ENCODE data around the gene SKIC2.
"Not testable (repeated sequence)": the region's sequence is repeated elsewhere in the genome, so short reads cannot be mapped to it uniquely, and the experiment has no call there.

The SKIC2 gene

DNA sequence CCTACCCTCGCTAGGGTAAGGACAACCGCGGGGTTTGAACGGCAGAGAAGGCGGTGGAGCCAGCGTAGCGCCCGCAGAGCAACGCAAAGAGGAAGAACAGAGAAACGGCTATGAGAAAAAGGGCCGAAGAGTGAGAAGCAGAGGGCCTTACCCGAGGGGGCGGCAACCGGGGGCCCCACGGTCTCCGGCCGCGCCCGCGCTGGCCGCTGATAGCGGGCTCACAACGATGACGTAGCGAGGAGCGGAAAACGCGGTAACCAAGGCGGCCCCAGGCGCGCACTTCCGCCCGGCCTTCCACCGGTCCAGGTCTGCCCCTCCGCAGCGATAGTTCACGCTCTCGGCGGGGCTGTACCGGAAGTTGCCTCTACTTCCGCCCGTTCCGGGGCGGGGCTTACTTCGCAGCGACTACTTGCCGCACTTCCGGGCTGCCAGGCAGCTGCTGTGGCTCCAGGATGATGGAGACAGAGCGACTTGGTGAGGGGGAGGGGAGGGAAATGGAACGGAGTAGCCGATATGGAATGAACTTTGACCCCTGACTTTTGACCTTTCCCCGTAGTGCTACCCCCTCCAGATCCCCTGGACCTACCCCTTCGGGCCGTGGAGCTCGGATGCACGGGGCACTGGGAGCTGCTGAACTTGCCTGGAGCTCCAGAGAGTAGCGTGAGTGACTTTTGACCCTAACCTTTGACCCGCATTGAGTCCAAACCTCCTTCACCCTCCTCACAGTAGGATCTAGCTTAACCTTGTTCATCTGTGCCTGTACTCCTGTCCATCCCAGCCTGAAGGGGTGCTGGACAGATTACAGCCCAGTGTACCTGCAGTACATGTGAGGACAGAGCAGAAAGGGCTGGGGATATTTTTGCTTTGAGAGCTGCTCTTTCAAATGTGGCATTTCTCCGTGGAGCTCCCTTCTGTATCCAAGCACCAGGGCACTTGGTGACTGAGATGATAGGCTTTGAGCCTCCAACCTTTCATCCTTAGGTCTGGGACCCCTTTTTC lies at the start of gene SKIC2, which contains the start of gene NELFE:
Gene SKIC2, plus strand, starts transcription at position 435 of the 999 bp plus-strand sequence. Its CDS starts 18 bp downstream, at position 453.
Gene NELFE, minus strand, starts transcription at position 231 of the 999 bp plus-strand sequence. CDS start 525 bp downstream, outside the sequence.
- DNase-seq (ENCODE audit: low read depth in 2 of 2): peak; percentile 95 to 98

DNA sequence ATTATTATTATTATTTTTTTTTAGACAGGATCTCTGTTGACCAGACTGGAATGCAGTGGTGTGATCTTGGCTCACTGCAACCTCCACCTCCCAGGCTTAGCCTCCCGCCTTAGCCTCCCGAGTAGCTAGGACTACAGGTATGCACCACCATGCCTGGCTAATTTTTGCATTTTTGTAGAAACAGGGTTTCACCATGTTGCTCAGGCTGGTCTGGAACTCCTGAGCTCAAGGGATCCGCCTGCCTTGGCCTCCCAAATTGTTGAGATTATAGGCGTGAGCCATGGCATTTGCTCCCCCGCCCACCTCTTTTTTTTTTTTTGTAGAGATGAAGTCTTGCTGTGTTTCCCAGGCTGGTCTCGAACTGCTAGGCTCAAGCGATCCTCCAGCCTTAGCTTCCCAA lies 49.7 kb upstream of the SKIC2 start:
- DNase-seq (ENCODE audit: low read depth in 2 of 2): not testable (repeated sequence)

DNA sequence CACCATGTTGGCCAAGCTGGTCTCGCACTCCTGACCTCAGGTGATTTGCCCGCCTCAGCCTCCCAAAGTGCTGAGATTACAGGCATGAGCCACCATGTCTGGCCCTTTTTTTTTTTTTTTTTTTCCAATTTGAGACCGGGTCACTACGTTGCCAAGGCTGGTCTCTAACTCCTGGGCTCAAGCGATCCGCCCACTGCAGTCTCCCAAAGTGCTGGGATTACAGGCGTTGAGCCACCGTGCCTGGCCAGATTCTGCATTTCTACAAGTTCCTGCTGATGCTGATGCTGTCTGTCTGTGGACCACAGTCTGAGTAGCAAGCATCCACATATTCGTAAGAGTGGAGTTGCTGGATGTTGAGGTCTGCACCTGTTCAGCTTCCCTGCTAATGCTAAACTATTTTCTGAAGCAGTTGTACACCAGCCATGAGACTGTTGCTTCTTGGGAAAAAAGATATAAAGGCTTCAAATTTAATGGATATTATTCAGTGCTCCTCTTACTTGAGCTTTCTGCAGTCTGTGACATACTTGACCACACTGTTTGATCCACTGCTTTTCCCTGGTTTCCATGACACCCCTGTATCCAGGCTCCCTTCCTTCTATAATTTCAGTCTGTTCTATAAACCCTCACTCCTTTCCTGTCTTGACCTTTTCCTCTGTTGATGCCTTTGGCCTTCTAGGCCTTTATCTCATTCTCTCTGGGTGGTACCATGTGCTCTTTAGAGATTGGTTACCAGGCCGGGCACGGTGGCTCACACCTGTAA lies 47.0 kb upstream of the SKIC2 start:
- no peak for DNase-seq (ENCODE audit: low read depth in 2 of 2)

DNA sequence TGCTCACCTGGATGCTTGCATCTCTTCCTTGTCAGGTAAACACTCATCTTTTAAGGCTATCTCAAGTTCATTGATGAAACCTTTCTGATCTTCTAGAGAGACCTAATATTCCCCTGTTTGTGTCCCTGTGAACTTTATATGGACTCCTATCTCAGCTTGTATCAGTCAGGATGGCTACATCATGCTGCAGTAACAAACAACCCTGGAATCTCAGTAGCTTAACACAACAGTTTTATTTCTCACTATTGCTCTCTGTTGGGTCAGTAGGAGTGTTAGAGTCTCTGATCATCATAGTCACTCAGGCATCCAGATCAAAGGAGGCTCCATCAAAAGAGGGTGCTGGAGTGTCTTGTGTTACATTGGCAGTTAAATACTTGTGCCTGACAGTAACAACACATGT lies 43.6 kb upstream of the SKIC2 start:
- DNase-seq (ENCODE audit: low read depth in 2 of 2): no peak

DNA sequence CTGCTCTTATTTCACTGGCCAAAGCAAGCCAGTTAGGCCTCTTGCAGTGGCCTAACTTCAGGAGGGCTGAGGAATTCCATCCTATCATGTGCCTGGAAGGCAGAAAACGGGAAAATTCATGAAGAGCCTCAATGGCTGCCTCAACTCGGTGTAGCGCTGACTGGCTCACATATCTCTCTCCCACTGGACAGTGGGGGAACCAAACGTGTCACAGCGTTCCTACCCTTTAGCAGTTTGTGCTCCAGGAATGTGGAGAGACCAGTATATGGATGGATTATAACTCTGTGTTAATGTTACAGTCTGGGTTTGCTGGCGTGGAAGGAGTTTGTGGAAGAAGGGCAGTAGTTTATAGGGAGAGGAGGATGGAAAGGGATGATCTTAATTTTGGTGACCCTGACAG lies 43.2 kb upstream of the SKIC2 start:
- no peak for DNase-seq (ENCODE audit: low read depth in 2 of 2)

DNA sequence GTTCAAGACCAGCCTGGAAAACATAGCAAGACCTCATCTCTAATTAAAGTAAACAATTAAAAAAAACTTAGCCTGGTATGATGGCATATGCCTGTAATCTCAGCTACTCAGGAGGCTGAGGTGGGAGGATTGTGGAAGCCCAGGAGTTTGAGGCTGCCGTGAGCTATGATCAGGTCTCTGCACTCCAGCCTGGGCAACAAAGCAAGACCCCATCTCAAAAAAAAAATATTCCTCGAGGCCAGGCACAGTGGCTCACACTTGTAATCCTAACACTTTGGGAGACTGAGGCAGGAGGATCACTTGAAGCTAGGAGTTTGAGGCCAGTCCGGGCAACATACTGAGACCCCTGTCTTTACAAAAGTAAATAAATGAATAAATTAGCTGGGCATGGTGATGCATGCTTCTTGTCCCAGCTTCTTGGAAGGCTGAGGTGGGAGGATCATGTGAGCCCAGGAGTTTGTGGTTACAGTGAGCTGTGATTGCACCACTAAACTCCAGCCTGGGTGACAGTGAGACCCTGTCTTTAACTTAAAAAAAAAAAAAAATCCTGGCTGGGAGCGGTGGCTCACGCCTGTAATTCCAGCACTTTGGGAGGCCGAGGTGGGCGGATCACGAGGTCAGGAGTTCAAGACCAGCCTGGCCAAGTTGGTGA lies 40.8 kb upstream of the SKIC2 start:
- DNase-seq (ENCODE audit: low read depth in 2 of 2): no peak

DNA sequence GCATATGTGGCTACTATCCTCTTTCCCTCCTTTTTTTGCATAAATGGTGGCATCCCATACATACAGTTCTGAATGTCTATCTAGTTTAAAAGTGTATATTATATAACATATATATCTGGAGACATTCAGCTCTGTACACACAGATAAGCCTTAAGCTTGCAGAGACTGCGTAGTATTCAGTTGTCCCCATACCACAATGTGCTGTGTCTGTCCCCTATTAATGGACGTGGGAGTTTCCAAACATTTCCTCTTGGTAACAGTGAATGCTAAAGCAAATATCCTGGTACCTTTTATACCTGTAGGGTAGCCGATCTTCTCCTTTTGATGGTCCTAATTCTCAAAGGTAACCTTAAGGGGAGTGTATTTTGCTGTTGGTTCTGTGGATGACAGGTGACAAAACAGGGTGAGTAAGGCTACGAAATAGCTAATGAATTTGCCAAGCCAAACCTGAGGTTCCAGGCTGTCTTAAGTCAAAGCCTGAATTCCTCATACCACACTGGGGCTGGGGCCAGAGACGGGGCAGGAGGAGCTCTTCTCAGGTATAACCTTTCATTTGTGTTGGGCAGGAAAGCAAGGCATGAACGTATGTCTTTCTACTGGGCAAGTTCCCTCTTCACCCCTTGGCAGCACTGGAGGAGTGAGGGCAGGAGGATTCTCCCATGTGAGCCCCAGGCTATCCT lies 39.2 kb upstream of the SKIC2 start:
- no peak for DNase-seq (ENCODE audit: low read depth in 2 of 2)

DNA sequence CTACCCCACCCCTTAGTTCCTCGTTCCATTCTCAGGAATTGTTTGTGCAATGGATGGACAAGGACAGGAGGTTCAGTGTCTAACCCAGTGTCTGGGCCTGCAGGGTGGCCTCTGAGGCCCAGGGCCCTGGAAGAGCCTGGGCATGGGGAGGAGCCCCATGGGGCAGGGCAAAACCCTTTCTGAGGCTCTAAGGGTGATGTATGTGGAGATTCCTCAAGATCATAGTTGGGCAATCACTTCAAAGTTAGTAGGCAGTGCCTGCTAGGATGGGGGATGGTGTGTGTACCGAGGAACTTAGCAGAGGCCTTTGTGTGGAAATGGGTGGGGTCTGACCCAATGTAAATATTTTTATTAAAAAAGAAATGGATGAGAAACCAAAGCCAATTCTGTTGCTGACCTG lies 38.2 kb upstream of the SKIC2 start:
- DNase-seq (ENCODE audit: low read depth in 2 of 2): no peak

DNA sequence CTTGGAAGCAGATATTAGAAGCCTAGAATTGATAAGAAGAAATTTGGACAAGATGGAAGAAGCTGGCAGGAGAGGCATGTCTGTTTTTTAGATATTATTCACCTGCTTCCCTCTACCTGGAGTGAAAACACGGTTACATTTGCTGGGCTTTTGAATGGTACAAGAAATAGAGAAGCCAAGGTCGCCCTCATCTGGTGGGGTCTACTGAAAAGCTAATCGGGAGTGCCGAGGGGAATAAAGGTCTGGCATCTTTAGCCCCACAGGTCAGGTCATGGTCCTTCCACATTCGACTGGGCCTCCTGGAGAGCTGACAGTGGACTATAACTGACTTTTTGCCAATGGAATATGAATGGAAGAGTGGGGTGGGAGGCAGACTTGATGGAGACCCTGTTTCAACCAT lies 36.0 kb upstream of the SKIC2 start:
- DNase-seq (ENCODE audit: low read depth in 2 of 2): no peak

DNA sequence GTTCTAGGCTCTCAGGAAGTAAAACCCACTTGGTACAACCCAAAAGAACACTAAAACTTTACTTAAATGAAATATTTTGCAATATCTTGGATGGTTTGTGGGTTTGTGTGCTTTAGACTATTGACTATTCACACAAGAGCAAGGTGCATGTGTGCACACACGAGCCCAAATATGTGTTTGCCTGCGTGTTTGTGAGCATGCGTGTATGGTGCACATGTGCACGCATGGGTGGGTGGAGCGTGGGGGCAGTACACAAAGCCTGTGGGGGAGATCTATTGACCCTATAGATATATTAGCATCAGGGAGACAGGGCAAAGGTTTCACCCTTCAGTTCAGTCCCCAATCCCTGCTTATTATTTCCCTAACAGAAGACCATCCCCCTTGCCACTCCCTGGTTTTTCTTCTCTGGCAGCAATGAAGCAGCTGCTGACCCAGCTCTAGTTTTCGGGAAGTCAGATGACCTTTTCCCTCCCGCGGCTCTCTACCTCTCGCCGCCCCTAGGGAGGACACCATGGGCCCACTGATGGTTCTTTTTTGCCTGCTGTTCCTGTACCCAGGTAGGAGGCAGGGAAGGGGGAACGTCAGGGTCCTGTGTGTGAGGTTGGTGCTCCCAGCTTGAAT lies 31.6 kb upstream of the SKIC2 start, which contains the start of gene C2:
Gene C2, plus strand, starts transcription at position 476 of the 621 bp plus-strand sequence. Its CDS starts 36 bp downstream, at position 512.
- DNase-seq (ENCODE audit: low read depth in 2 of 2): no peak

DNA sequence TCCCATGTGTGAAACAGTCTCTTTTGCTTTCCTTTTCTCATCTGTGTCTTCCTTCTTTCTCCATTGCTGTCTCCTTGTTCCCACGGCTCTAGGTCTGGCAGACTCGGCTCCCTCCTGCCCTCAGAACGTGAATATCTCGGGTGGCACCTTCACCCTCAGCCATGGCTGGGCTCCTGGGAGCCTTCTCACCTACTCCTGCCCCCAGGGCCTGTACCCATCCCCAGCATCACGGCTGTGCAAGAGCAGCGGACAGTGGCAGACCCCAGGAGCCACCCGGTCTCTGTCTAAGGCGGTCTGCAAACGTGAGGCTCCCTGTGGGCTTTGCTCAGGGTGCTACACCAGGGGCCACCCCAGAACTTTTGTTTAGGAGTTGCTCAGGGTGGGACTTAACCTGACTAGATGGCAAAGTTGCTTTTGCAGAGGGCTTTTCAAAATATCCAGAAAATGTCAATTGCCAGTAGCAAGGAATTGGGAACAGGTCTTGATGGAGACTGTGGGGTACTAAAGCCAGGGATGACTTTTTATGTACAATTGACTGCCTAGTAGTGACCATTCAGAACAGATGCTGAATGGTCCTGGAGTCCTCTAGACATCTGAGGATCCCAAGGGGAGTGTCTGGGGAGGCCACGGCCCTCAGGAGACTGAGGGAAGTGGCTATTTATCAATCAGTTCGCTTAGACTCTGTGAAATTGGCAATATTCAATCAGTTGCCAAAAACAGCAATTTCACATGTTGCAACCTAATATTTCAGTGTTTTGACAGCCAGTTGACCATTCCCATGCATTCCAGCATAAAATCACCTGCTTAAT lies 30.9 kb upstream of the SKIC2 start:
- DNase-seq (ENCODE audit: low read depth in 2 of 2): no peak

DNA sequence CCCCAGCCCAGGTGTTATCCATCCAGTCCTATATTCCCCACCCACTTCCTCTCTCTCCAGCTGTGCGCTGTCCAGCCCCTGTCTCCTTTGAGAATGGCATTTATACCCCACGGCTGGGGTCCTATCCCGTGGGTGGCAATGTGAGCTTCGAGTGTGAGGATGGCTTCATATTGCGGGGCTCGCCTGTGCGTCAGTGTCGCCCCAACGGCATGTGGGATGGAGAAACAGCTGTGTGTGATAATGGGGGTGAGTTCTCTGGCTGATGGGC lies 30.4 kb upstream of the SKIC2 start:
- DNase-seq (ENCODE audit: low read depth in 2 of 2): no peak

DNA sequence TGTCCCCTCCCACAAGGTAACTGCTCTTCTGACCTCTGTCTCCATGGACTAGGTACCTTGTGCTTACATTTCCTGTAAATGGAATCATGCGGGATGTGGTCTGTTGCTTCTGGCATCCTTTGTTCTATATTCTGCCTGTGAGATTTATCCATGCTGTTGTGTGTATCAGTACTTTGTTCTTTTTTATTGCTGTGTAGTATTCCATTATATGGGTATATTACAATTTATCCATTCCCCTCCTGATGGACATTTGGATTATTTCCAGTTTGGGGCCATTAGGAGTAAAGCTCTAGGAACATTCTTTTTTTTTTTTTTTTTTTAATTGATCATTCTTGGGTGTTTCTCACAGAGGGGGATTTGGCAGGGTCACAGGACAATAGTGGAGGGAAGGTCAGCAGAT lies 28.0 kb upstream of the SKIC2 start:
- DNase-seq (ENCODE audit: low read depth in 2 of 2): no peak

DNA sequence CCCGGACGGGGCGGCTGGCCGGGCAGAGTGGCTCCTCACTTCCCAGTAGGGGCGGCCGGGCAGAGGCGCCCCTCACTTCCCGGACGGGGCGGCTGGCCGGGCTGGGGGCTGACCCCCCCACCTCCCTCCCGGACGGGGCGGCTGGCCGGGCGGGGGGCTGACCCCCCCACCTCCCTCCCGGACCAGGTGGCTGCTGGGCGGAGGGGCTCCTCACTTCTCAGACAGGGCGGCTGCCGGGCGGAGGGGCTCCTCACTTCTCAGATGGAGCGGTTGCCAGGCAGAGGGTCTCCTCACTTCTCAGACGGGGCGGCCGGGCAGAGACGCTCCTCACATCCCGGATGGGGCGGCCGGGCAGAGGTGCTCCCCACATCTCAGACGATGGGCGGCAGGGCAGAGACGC lies 26.8 kb upstream of the SKIC2 start:
- not testable (repeated sequence) for DNase-seq (ENCODE audit: low read depth in 2 of 2)

DNA sequence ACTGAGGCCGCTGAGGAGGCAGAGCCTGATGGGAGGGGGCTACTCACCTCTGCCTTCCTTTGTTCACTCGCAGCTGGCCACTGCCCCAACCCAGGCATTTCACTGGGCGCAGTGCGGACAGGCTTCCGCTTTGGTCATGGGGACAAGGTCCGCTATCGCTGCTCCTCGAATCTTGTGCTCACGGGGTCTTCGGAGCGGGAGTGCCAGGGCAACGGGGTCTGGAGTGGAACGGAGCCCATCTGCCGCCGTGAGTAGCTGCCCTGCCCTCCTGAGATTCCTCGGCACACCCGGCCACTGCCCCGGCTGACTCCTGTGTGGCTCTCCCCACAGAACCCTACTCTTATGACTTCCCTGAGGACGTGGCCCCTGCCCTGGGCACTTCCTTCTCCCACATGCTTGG lies 25.4 kb upstream of the SKIC2 start:
- DNase-seq (ENCODE audit: low read depth in 2 of 2): no peak

DNA sequence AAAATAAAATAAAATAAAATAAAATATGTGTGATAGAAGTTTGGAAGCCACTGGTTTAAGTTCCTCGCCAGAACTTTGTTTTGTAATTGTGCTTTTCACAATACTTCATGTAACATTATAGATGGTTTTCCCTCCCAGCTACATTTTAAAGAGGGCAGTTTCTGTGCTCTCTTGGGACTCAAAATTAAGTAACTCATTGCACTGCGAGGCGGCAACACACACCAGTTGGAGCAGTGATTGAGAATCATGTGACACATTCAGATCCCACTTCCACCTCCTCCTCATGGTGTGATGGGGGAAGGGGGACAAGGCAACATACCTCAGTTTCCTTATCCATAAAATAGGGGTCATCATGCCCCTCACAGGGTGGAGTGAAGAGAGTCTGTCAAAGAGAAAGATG lies 24.0 kb upstream of the SKIC2 start:
- DNase-seq (ENCODE audit: low read depth in 2 of 2): no peak

DNA sequence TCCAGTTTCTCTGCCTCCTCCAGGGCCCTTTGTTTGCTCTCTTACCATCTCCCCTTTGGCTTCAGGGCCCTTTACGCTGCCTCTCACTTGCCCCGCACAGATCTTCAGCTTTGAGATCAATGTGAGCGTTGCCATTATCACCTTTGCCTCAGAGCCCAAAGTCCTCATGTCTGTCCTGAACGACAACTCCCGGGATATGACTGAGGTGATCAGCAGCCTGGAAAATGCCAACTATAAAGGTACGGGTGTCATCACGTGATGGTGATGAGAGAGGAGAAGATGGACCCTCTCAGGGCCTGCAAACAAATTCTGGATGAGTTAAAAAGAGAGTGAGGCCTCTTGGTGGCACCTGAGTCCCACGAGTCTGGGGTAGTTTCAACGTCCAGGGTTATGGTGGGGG lies 23.2 kb upstream of the SKIC2 start:
- DNase-seq (ENCODE audit: low read depth in 2 of 2): no peak

DNA sequence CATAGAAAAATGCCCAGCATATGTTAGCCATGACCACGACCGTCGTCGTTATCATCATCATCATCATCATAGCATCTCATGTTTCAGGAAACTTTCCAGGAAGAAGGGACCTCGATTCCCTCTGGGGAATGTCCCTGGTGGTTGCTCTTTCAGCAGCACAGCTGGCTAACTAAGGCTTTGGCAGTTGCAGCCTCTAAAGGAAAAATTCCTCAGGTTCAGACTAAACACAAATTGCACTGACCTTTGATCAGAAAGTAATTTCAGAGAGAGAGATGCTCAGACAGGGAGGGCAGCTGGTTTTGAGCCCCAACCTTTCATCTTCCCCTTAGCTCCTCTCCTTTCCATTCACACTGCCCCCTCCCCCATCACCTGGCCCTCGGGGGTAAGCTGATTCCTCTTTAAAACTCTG lies 18.7 kb upstream of the SKIC2 start:
- no peak for DNase-seq (ENCODE audit: low read depth in 2 of 2)

DNA sequence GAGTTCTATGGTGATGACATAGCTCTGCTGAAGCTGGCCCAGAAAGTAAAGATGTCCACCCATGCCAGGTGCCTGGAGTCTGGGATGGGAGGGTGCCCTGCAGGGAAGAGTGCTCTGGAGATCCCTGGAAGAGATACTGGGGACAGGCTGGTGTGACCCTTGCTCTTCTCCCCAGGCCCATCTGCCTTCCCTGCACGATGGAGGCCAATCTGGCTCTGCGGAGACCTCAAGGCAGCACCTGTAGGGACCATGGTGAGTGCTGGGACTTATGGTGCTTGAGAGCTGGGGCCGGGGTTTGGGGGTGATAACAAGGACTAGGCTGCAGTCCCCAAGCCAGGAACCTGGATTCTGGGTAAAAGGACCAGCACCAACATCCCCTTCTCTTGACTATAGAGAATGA lies 15.2 kb upstream of the SKIC2 start:
- DNase-seq (ENCODE audit: low read depth in 2 of 2): no peak

DNA sequence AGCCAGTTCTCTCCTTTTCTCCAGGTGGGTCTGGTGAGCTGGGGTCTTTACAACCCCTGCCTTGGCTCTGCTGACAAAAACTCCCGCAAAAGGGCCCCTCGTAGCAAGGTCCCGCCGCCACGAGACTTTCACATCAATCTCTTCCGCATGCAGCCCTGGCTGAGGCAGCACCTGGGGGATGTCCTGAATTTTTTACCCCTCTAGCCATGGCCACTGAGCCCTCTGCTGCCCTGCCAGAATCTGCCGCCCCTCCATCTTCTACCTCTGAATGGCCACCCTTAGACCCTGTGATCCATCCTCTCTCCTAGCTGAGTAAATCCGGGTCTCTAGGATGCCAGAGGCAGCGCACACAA lies 13.8 kb upstream of the SKIC2 start:
- no peak for DNase-seq (ENCODE audit: low read depth in 2 of 2)
